HepG2 (cell line): ENCODE measurements around the gene GPR89A. TPM values are rescaled to one million over a fixed set of nuclear protein-coding genes. Genes with fewer than 3 reads are reported as not detected.

ENCODE experiments used
- AHR ChIP-seq: IDR thresholded peaks from 2 replicates; pipeline ENCODE4 v1.6.1; 2018; ENCODE audit warnings: missing genetic modification reagents, missing compliant biosample characterization
- ARID3A ChIP-seq: IDR thresholded peaks from 2 replicates; pipeline ENCODE4 v1.6.1; 2012; ENCODE audit warnings: low read depth, low read length, improper control_type of control experiment
- ARNTL ChIP-seq: sonication (generic); formaldehyde crosslinking; IDR thresholded peaks from 2 replicates; pipeline ENCODE4 v1.4.0; 2020; ENCODE audit warnings: mild to moderate bottlenecking, missing genetic modification reagents
- DNMT3B ChIP-seq: conservative IDR thresholded peaks from 2 replicates; pipeline ENCODE4 v1.6.1; 2016; ENCODE audit warnings: missing biosample characterization, control low read depth
- DPF2 ChIP-seq: sonication (generic); formaldehyde crosslinking; IDR thresholded peaks from 2 replicates; pipeline ENCODE4 v1.4.0; 2020; ENCODE audit warnings: mild to moderate bottlenecking, low read depth, missing genetic modification reagents, borderline replicate concordance
- HDAC6 ChIP-seq: fragments of 200-600 bp; sonication (generic); IDR thresholded peaks from 2 replicates; pipeline ENCODE4 v1.7.0; 2017; ENCODE audit warnings: mild to moderate bottlenecking, antibody characterized with exemption, low read length, low read depth
- HES4 ChIP-seq: sonication (generic); formaldehyde crosslinking; IDR thresholded peaks from 2 replicates; pipeline ENCODE4 v1.9.0; 2021; ENCODE audit warnings: mild to moderate bottlenecking, missing genetic modification reagents, borderline replicate concordance
- JUNB ChIP-seq: sonication (generic); formaldehyde crosslinking; IDR thresholded peaks from 2 replicates; pipeline ENCODE4 v1.8.0; 2022; ENCODE audit warnings: missing genetic modification reagents, mild to moderate bottlenecking, borderline replicate concordance
- MAFK ChIP-seq, 2 experiments: IDR thresholded peaks in 1 of 2; conservative IDR thresholded peaks in 1 of 2; 2 replicates each; pipeline ENCODE4 v1.6.1; 2011; ENCODE audit warnings: improper control_type of control experiment in 2 of 2, low read length in 2 of 2
- NPAS2 ChIP-seq: sonication (generic); formaldehyde crosslinking; IDR thresholded peaks from 2 replicates; pipeline ENCODE4 v1.8.0; 2022; ENCODE audit warnings: mild to moderate bottlenecking, missing genetic modification reagents, borderline replicate concordance
- PPARG ChIP-seq: conservative IDR thresholded peaks from 2 replicates; pipeline ENCODE4 v1.6.1; 2016; ENCODE audit warnings: missing biosample characterization, missing genetic modification reagents
- SALL2 ChIP-seq: sonication (generic); formaldehyde crosslinking; IDR thresholded peaks from 2 replicates; pipeline ENCODE4 v1.8.1; 2023; ENCODE audit warnings: mild to moderate bottlenecking, missing genetic modification reagents, inconsistent platforms
- SNRNP70 ChIP-seq: fragments of 200-400 bp; formaldehyde crosslinking; IDR thresholded peaks from 2 replicates; pipeline ENCODE4 v1.6.1; 2017; ENCODE audit warnings: mild to moderate bottlenecking, low read depth, low read length, moderate library complexity
- SRSF9 ChIP-seq: fragments of 200-400 bp; formaldehyde crosslinking; IDR thresholded peaks from 2 replicates; pipeline ENCODE4 v1.6.1; 2018; ENCODE audit warnings: borderline replicate concordance, mild to moderate bottlenecking, low read depth, low read length; ENCODE audit not compliant: insufficient read depth, poor library complexity, severe bottlenecking
- TBX3 ChIP-seq: fragments of 450-650 bp; IDR thresholded peaks from 2 replicates; pipeline ENCODE4 v1.6.1; 2017; ENCODE audit warnings: antibody characterized with exemption, mild to moderate bottlenecking, inconsistent platforms, borderline replicate concordance
- TP53 ChIP-seq: sonication (generic); formaldehyde crosslinking; conservative IDR thresholded peaks from 2 replicates; pipeline ENCODE4 v1.4.0; 2020; ENCODE audit warnings: missing genetic modification reagents
- ZFYVE20 ChIP-seq: sonication (generic); formaldehyde crosslinking; IDR thresholded peaks from 2 replicates; pipeline ENCODE4 v1.8.0; 2023; ENCODE audit warnings: low read depth, mild to moderate bottlenecking, moderate library complexity, missing genetic modification reagents, borderline replicate concordance
- ZNF3 ChIP-seq: IDR thresholded peaks from 2 replicates; pipeline ENCODE4 v1.7.0; 2017; ENCODE audit warnings: inconsistent platforms
- ZNF30 ChIP-seq: sonication (generic); formaldehyde crosslinking; IDR thresholded peaks from 2 replicates; pipeline ENCODE4 v1.5.0; 2020; ENCODE audit warnings: mild to moderate bottlenecking, missing genetic modification reagents
- ZNF510 ChIP-seq: sonication (generic); formaldehyde crosslinking; IDR thresholded peaks from 2 replicates; pipeline ENCODE4 v1.4.0; 2020; ENCODE audit warnings: low read depth, mild to moderate bottlenecking, missing genetic modification reagents
- ZNF558 ChIP-seq: sonication (generic); formaldehyde crosslinking; IDR thresholded peaks from 2 replicates; pipeline ENCODE4 v1.9.0; 2022; ENCODE audit warnings: mild to moderate bottlenecking, missing genetic modification reagents, borderline replicate concordance
- polyA plus RNA-seq, 8 experiments: library from polyadenylated mRNA; depleted of rRNA in 3 of 8; stranded (reverse) in 7 of 8; unstranded in 1 of 8; fragments of >200 nt; fragmentation: Illumina TruSeq in 4 of 8; extraction: Trizol in 4 of 8; gene quantifications; 2 replicates each; pipeline versions ENCODE4 v1.2.1 to v1.2.3, GENCODE V29; 2011 to 2016; ENCODE audit warnings: low read depth in 4 of 8, missing spikeins in 1 of 8, mixed read lengths in 1 of 8; ENCODE audit not compliant: insufficient read depth in 1 of 8
- total RNA-seq, 5 experiments: library from RNA; depleted of rRNA; stranded (reverse); fragments of >200 nt; fragmentation: Illumina TruSeq; extraction: Trizol; gene quantifications; 2 replicates each; pipeline ENCODE4 v1.2.3, GENCODE V29; 2016; ENCODE audit warnings: low read depth in 1 of 5
- TF ChIP-seq, protein P1 (sequence below): IDR thresholded peaks from 2 replicates; pipeline ENCODE4 v1.6.1; 2016; ENCODE audit warnings: missing biosample characterization, missing genetic modification reagents, low read depth
- TF ChIP-seq, protein P2 (sequence below): sonication (generic); formaldehyde crosslinking; IDR thresholded peaks from 2 replicates; pipeline ENCODE4 v1.8.1; 2022; ENCODE audit warnings: mild to moderate bottlenecking, missing genetic modification reagents
- TF ChIP-seq, protein P3 (sequence below): sonication (generic); formaldehyde crosslinking; IDR thresholded peaks from 2 replicates; pipeline ENCODE4 v1.4.0; 2020; ENCODE audit warnings: missing genetic modification reagents

GPR89A gene
- total and polyA plus RNA-seq, 2 of the 13 experiments (the other 11 are each of a cell fraction or from before 2014, with no cell fraction given): 23.4 to 32.6 TPM

GRCh38 chr1:145714524-145715111 is 106.8 kb downstream of the GPR89A start (continued):
- TF ChIP-seq HDAC6: no peak
- TF ChIP-seq, protein P1, sequence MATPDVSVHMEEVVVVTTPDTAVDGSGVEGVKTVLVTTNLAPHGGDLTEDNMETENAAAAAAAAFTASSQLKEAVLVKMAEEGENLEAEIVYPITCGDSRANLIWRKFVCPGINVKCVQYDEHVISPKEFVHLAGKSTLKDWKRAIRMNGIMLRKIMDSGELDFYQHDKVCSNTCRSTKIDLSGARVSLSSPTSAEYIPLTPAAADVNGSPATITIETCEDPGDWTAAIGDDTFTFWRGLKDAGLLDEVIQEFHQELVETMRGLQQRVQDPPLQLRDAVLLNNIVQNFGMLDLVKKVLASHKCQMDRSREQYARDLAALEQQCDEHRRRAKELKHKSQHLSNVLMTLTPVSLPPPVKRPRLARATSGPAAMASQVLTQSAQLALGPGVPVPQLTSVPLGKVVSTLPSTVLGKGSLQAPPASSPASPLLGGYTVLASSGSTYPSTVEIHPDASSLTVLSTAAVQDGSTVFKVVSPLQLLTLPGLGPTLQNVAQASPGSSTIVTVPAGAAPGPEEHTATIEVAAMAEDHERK (CRISPR knock-in tag): no peak
- peak; percentile 88 for TF ChIP-seq PPARG (CRISPR knock-in tag)
- no peak for TF ChIP-seq ZFYVE20
- TF ChIP-seq HES4 (CRISPR knock-in tag): peak; percentile 90; the same call in 1 of the 2 replicates
- peak; percentile 43; the same call in 1 of the 2 replicates for TF ChIP-seq ZNF558 (CRISPR knock-in tag)
- TF ChIP-seq JUNB: no peak
- no peak for TF ChIP-seq ARID3A
- TF ChIP-seq, protein P2, sequence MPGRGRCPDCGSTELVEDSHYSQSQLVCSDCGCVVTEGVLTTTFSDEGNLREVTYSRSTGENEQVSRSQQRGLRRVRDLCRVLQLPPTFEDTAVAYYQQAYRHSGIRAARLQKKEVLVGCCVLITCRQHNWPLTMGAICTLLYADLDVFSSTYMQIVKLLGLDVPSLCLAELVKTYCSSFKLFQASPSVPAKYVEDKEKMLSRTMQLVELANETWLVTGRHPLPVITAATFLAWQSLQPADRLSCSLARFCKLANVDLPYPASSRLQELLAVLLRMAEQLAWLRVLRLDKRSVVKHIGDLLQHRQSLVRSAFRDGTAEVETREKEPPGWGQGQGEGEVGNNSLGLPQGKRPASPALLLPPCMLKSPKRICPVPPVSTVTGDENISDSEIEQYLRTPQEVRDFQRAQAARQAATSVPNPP (CRISPR knock-in tag): no peak
- TF ChIP-seq ARNTL (CRISPR knock-in tag): peak; percentile 86; the same call in 1 of the 2 replicates
- TF ChIP-seq ZNF3 (CRISPR knock-in tag): no peak
- TF ChIP-seq DNMT3B: no peak
- TF ChIP-seq, protein P3, sequence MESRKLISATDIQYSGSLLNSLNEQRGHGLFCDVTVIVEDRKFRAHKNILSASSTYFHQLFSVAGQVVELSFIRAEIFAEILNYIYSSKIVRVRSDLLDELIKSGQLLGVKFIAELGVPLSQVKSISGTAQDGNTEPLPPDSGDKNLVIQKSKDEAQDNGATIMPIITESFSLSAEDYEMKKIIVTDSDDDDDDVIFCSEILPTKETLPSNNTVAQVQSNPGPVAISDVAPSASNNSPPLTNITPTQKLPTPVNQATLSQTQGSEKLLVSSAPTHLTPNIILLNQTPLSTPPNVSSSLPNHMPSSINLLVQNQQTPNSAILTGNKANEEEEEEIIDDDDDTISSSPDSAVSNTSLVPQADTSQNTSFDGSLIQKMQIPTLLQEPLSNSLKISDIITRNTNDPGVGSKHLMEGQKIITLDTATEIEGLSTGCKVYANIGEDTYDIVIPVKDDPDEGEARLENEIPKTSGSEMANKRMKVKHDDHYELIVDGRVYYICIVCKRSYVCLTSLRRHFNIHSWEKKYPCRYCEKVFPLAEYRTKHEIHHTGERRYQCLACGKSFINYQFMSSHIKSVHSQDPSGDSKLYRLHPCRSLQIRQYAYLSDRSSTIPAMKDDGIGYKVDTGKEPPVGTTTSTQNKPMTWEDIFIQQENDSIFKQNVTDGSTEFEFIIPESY (CRISPR knock-in tag): no peak
- TF ChIP-seq SRSF9: no peak
- no peak for TF ChIP-seq MAFK (conservative IDR thresholded peaks at IDR 0.05 in 1 of 2, IDR thresholded peaks at IDR 0.05 in 1 of 2; ENCODE audit: low read length in 2 of 2)
- peak; percentile 62; the same call in 1 of the 2 replicates for TF ChIP-seq DPF2
- peak; percentile 49; the same call in 1 of the 2 replicates for TF ChIP-seq TBX3
- TF ChIP-seq AHR (CRISPR knock-in tag): no peak
- TF ChIP-seq SALL2 (CRISPR knock-in tag): no peak
- no peak for TF ChIP-seq NPAS2 (CRISPR knock-in tag)
- 0 out of 2 replicates have a peak, but pooled peaks have one; percentile 73 for TF ChIP-seq ZNF30 (CRISPR knock-in tag)
- TF ChIP-seq TP53 (CRISPR knock-in tag): no peak
- no peak for TF ChIP-seq SNRNP70
- no peak for TF ChIP-seq ZNF510 (CRISPR knock-in tag)
